Keratinocyte (primary cell): Measurements from ENCODE around the gene LRRN2. TPM values are rescaled to one million over a fixed set of nuclear protein-coding genes. Genes with fewer than 3 reads are reported as not detected.
"Not testable (repeated sequence)": the region's sequence is repeated elsewhere in the genome, so short reads cannot be mapped to it uniquely, and the experiment has no call there.

Experiments
- DNase-seq: peaks from one replicate; pipeline ENCODE4 v3.0.0-alpha.2; 2011; ENCODE audit warnings: low read depth, missing footprints, low spot score
- FAIRE-seq: peaks from 2 replicates; lab custom pipeline; 2011; peaks lifted over from hg19 to GRCh38; lab: Jason Lieb, UNC
- H2AFZ ChIP-seq: 2 replicates; pipeline ENCODE4 v1.6.0; 2012; ENCODE audit warnings: low read length, control low read depth, inconsistent platforms; ENCODE audit not compliant: control insufficient read depth
- H3K27ac ChIP-seq: 2 replicates; pipeline ENCODE4 v1.5.1; 2011; ENCODE audit warnings: low read length; ENCODE audit not compliant: control insufficient read depth, insufficient read depth
- H3K27me3 ChIP-seq: 3 replicates; pipeline ENCODE4 v1.6.0; 2011; ENCODE audit warnings: low read length; ENCODE audit not compliant: control insufficient read depth, insufficient read depth; ENCODE audit errors: extremely low read depth
- H3K36me3 ChIP-seq, 2 experiments: 2 replicates in 1 of 2; 3 replicates in 1 of 2; pipeline ENCODE4 v1.5.1; 2011; ENCODE audit warnings: low read length in 2 of 2, mild to moderate bottlenecking in 1 of 2; ENCODE audit not compliant: control insufficient read depth in 2 of 2, insufficient read depth in 2 of 2; ENCODE audit errors: extremely low read depth in 1 of 2
- H3K4me1 ChIP-seq: 3 replicates; pipeline ENCODE4 v1.5.1; 2011; ENCODE audit warnings: low read length; ENCODE audit not compliant: control insufficient read depth, insufficient read depth; ENCODE audit errors: extremely low read depth
- H3K4me2 ChIP-seq: 3 replicates; pipeline ENCODE4 v1.6.0; 2011; ENCODE audit warnings: low read depth, low read length; ENCODE audit not compliant: control insufficient read depth, insufficient read depth; ENCODE audit errors: extremely low read depth
- H3K4me3 ChIP-seq, 3 experiments: fragments of 200-600 bp in 1 of 3; sonication (generic) in 1 of 3; 2 replicates in 2 of 3; 3 replicates in 1 of 3; pipeline ENCODE4 v1.5.1; 2011 to 2016; ENCODE audit warnings: low read length in 3 of 3, mild to moderate bottlenecking in 3 of 3, control low read depth in 2 of 3, inconsistent platforms in 1 of 3, low read depth in 1 of 3, mixed read lengths in 1 of 3, mixed run types in 1 of 3, moderate library complexity in 1 of 3; ENCODE audit not compliant: control insufficient read depth in 2 of 3, insufficient read depth in 2 of 3; ENCODE audit errors: extremely low read depth in 1 of 3
- H3K79me2 ChIP-seq: 2 replicates; pipeline ENCODE4 v1.6.0; 2012; ENCODE audit warnings: low read length; ENCODE audit not compliant: control insufficient read depth, insufficient read depth
- H3K9ac ChIP-seq: 3 replicates; pipeline ENCODE4 v1.6.0; 2011; ENCODE audit warnings: low read length; ENCODE audit not compliant: control insufficient read depth, insufficient read depth; ENCODE audit errors: extremely low read depth
- H3K9me1 ChIP-seq: 3 replicates; pipeline ENCODE4 v1.6.0; 2011; ENCODE audit warnings: low read length; ENCODE audit not compliant: control insufficient read depth, insufficient read depth; ENCODE audit errors: extremely low read depth
- H3K9me3 ChIP-seq: 2 replicates; pipeline ENCODE4 v1.5.1; 2012; ENCODE audit warnings: low read depth, low read length; ENCODE audit not compliant: control insufficient read depth
- H4K20me1 ChIP-seq: 3 replicates; pipeline ENCODE4 v1.6.0; 2011; ENCODE audit warnings: low read length; ENCODE audit not compliant: control insufficient read depth, insufficient read depth; ENCODE audit errors: extremely low read depth
- CTCF ChIP-seq, 3 experiments: IDR thresholded peaks in 1 of 3; conservative IDR thresholded peaks in 1 of 3; optimal IDR thresholded peaks in 1 of 3; 2 replicates in 2 of 3; 3 replicates in 1 of 3; pipeline versions ENCODE3 to v1.5.1; 2011; ENCODE audit warnings: low read length in 3 of 3, mild to moderate bottlenecking in 3 of 3, moderate library complexity in 2 of 3, control low read depth in 1 of 3, inconsistent platforms in 1 of 3; ENCODE audit not compliant: insufficient read depth in 2 of 3; ENCODE audit errors: extremely low read depth in 1 of 3
- EZH2 ChIP-seq: IDR thresholded peaks from one replicate; pipeline ENCODE4 v1.6.1; 2012; ENCODE audit warnings: inconsistent platforms, mild to moderate bottlenecking, low read length, moderate library complexity
- dilution Hi-C: fragments of 300-500 bp; cut with MboI; formaldehyde crosslinking; loops from one replicate; pipeline ENCODE4 v1.7.0; 2020; ENCODE audit warnings: low sequenced_read_pairs; ENCODE audit not compliant: extremely low pct_ligation_motif_present
- polyA plus RNA-seq, 5 experiments: library from polyadenylated mRNA; depleted of rRNA in 3 of 5; stranded (reverse) in 3 of 5; stranded (forward) in 1 of 5; unstranded in 1 of 5; fragments of >200 nt; gene quantifications; 1 replicate in 1 of 5; 2 replicates in 3 of 5; 3 replicates in 1 of 5; pipeline versions ENCODE4 v1.2.1 to v1.2.3, GENCODE V29; 2011 to 2012; ENCODE audit warnings: missing spikeins in 2 of 5, low read depth in 1 of 5, low replicate concordance in 1 of 5

The LRRN2 gene
- polyA plus RNA-seq, 1 donor (not counting 4 experiments of a cell fraction or from before 2014, with no cell fraction given) = not detected

DNA sequence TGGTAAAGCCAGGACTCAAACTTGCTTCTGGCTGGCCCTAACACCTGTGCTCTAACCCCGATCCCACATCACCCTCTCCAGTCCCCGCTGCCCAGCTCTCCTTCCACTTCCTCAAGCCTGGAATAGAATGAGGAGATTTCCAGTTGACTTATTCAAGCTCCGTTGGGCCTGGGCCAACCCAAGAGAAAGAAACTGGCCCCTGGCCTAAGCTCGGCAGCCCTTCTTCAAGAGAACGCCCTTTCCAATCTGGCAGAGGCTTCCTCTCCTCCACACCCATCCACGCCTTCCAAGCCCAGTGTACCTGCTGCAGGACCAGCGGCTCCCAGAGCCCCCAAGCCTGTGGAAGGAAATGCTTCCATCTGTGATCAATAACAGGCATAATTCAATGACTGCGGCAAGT is 51.9 kb downstream of the LRRN2 start:
- Histone ChIP-seq H3K27ac (no peak overlapping the region), H3K79me2 (no peaks in the 10 kb centered on the region), H3K4me3 (no peak overlapping the region), H3K4me1 (no peaks in the 10 kb centered on the region), H3K9me3 (no peaks in the 10 kb centered on the region), H2AFZ (no peak overlapping the region), H3K9me1 (no peaks in the 10 kb centered on the region), H3K27me3 (no peaks in the 10 kb centered on the region), H3K4me2 (no peak overlapping the region), H3K9ac (no peak overlapping the region), H3K36me3 (no peaks in the 10 kb centered on the region), H4K20me1 (no peaks in the 10 kb centered on the region)
- dilution Hi-C loops = no loop called here
- FAIRE-seq (no peak), DNase-seq (no peak)
- no peak for TF ChIP-seq CTCF (optimal IDR thresholded peaks at IDR 0.05 in 1 of 3, IDR thresholded peaks at IDR 0.05 in 1 of 3, conservative IDR thresholded peaks at IDR 0.05 in 1 of 3; ENCODE audit: extremely low read depth in 1 of 3, insufficient read depth in 2 of 3, low read length in 3 of 3)
- no peak for TF ChIP-seq EZH2

GRCh38 chr1:204630132-204630905 is 55.2 kb downstream of the LRRN2 start:
- no peak overlapping the region for H3K4me3 ChIP-seq
- no peak overlapping the region for H3K9ac ChIP-seq
- TF ChIP-seq EZH2 = no peak
- dilution Hi-C loops = no loop called here
- H3K4me2 ChIP-seq = no peak overlapping the region
- H3K79me2 ChIP-seq = no peaks in the 10 kb centered on the region
- no peaks in the 10 kb centered on the region for H3K9me3 ChIP-seq
- no peaks in the 10 kb centered on the region for H3K36me3 ChIP-seq
- no peak overlapping the region for H3K27ac ChIP-seq
- DNase-seq (no peak), FAIRE-seq (no peak)
- no peaks in the 10 kb centered on the region for H4K20me1 ChIP-seq
- no peaks in the 10 kb centered on the region for H3K4me1 ChIP-seq
- H3K9me1 ChIP-seq = no peaks in the 10 kb centered on the region
- no peak overlapping the region for H2AFZ ChIP-seq
- peaks cover 10% of the 10 kb centered on the region for H3K27me3 ChIP-seq

GRCh38 chr1:204629459-204629858 is 56.1 kb downstream of the LRRN2 start:
- DNase-seq, H3K9me3 ChIP-seq, H3K9me1 ChIP-seq, H3K4me1 ChIP-seq, dilution Hi-C loops, H3K36me3 ChIP-seq, H4K20me1 ChIP-seq, H3K9ac ChIP-seq, H3K27me3 ChIP-seq, H3K4me2 ChIP-seq, H3K27ac ChIP-seq, H2AFZ ChIP-seq, H3K4me3 ChIP-seq, H3K79me2 ChIP-seq, FAIRE-seq: not testable (repeated sequence)
